GM23338 (cell line): ENCODE results near the gene TIRAP. TPM values are rescaled to one million over a fixed set of nuclear protein-coding genes. Genes with fewer than 3 reads are reported as not detected.

ENCODE experiments used
- ATAC-seq: fragments of 200-7000 bp; cut with Tn5 transposase; 3 replicates; pipeline ENCODE4 v1.9.1; 2020
- DNase-seq: peaks from one replicate; pipeline ENCODE4 v3.0.0-alpha.2; 2015; ENCODE audit warnings: low spot score
- H2AFZ ChIP-seq: fragments of 200-600 bp; sonication (generic); 2 replicates; pipeline ENCODE4 v1.8.0; 2016; ENCODE audit warnings: antibody characterized with exemption, mild to moderate bottlenecking, moderate library complexity
- H3F3A ChIP-seq: fragments of 200-600 bp; sonication (generic); replicated peaks from 2 replicates; pipeline ENCODE4 v1.8.0; 2017; ENCODE audit warnings: antibody characterized with exemption, mixed run types, low read depth
- H3K27ac ChIP-seq: fragments of 200-600 bp; sonication (generic); 2 replicates; pipeline ENCODE4 v1.6.1; 2016; ENCODE audit warnings: low read depth
- H3K27me3 ChIP-seq: fragments of 200-600 bp; sonication (generic); 2 replicates; pipeline ENCODE4 v1.8.0; 2016; ENCODE audit warnings: mild to moderate bottlenecking, mixed run types, moderate library complexity; ENCODE audit not compliant: insufficient read depth
- H3K36me3 ChIP-seq: fragments of 200-600 bp; sonication (generic); 2 replicates; pipeline ENCODE4 v1.8.0; 2016; ENCODE audit warnings: mild to moderate bottlenecking; ENCODE audit not compliant: insufficient read depth
- H3K4me1 ChIP-seq: fragments of 200-600 bp; sonication (generic); 2 replicates; pipeline ENCODE4 v1.8.0; 2016; ENCODE audit warnings: mild to moderate bottlenecking, moderate library complexity; ENCODE audit not compliant: insufficient read depth
- H3K4me2 ChIP-seq: fragments of 200-600 bp; sonication (generic); 2 replicates; pipeline ENCODE4 v1.7.1; 2017; ENCODE audit warnings: mixed run types
- H3K4me3 ChIP-seq: fragments of 200-600 bp; sonication (generic); 2 replicates; pipeline ENCODE4 v1.6.1; 2016; ENCODE audit warnings: mixed run types
- H3K79me2 ChIP-seq: fragments of 200-600 bp; sonication (generic); replicated peaks from 2 replicates; pipeline ENCODE4 v1.8.0; 2017; ENCODE audit warnings: mild to moderate bottlenecking; ENCODE audit not compliant: insufficient read depth
- H3K9me2 ChIP-seq: fragments of 200-600 bp; sonication (generic); 2 replicates; pipeline ENCODE4 v1.8.0; 2017; ENCODE audit not compliant: insufficient read depth
- H4K20me1 ChIP-seq: fragments of 200-600 bp; sonication (generic); replicated peaks from 2 replicates; pipeline ENCODE4 v1.8.0; 2017; ENCODE audit warnings: mild to moderate bottlenecking; ENCODE audit not compliant: insufficient read depth
- H3K27ac Mint-ChIP-seq: 2 replicates; pipeline ENCODE4 v1.8.0; 2020; ENCODE audit warnings: inconsistent platforms, mild to moderate bottlenecking, moderate library complexity, mixed read lengths
- H3K27me3 Mint-ChIP-seq: 3 replicates; pipeline ENCODE4 v1.8.0; 2022; ENCODE audit warnings: low read depth, mild to moderate bottlenecking, moderate library complexity, mixed read lengths, inconsistent platforms; ENCODE audit not compliant: insufficient read depth, poor library complexity
- H3K36me3 Mint-ChIP-seq: 3 replicates; pipeline ENCODE4 v1.8.0; 2021; ENCODE audit warnings: low read depth, mild to moderate bottlenecking, inconsistent platforms, moderate library complexity, mixed read lengths
- H3K4me1 Mint-ChIP-seq: 3 replicates; pipeline ENCODE4 v1.8.0; 2020; ENCODE audit warnings: mild to moderate bottlenecking, inconsistent platforms, mixed read lengths
- H3K4me3 Mint-ChIP-seq: 3 replicates; pipeline ENCODE4 v1.8.0; 2021; ENCODE audit warnings: moderate library complexity, mild to moderate bottlenecking, inconsistent platforms, mixed read lengths
- H3K9me3 Mint-ChIP-seq: 3 replicates; pipeline ENCODE4 v1.8.0; 2020; ENCODE audit warnings: moderate library complexity, mild to moderate bottlenecking, inconsistent platforms, mixed read lengths
- CREB1 ChIP-seq: fragments of 250-450 bp; sonication (Bioruptor Pico); IDR thresholded peaks from 2 replicates; pipeline ENCODE4 v1.5.0; 2020; ENCODE audit warnings: low read depth, mild to moderate bottlenecking, moderate library complexity
- EZH2phosphoT487 ChIP-seq: fragments of 200-600 bp; sonication (generic); IDR thresholded peaks from one replicate; pipeline ENCODE4 v1.8.1; 2018; ENCODE audit warnings: antibody characterized with exemption; ENCODE audit not compliant: unreplicated experiment
- NANOG ChIP-seq: IDR thresholded peaks from 2 replicates; pipeline ENCODE4 v1.6.1; 2016; ENCODE audit warnings: antibody characterized with exemption, borderline replicate concordance
- POLR2AphosphoS5 ChIP-seq: IDR thresholded peaks from 2 replicates; pipeline ENCODE4 v1.6.1; 2016; ENCODE audit warnings: antibody characterized with exemption, low read depth
- STAT1 ChIP-seq: IDR thresholded peaks from one replicate; pipeline ENCODE4 v1.6.1; 2016; ENCODE audit warnings: antibody characterized with exemption; ENCODE audit not compliant: unreplicated experiment
- ZNF331 ChIP-seq: fragments of 250-450 bp; sonication (Bioruptor Pico); IDR thresholded peaks from 2 replicates; pipeline ENCODE4 v1.5.0; 2020; ENCODE audit warnings: low read depth, mild to moderate bottlenecking, moderate library complexity
- polyA plus RNA-seq: library from polyadenylated mRNA; unstranded; fragments of >200 nt; fragmentation: Nextera tagmentation; extraction: Ambion mirVana; gene quantifications from 2 replicates; pipeline ENCODE4 v1.2.1, GENCODE V29; 2016
- total RNA-seq: library from RNA; depleted of rRNA; stranded (reverse); fragments of >200 nt; shearing (Covaris generic); gene quantifications from 2 replicates; pipeline ENCODE4 v1.2.3, GENCODE V29; 2014
- TF ChIP-seq, protein P1 (sequence below), 2 experiments: fragments of 200-600 bp in 1 of 2; sonication (generic) in 1 of 2; conservative IDR thresholded peaks; 2 replicates each; pipeline versions ENCODE4 v1.5.1 to v1.6.1; 2016 to 2017; ENCODE audit warnings: antibody characterized with exemption in 2 of 2, low read depth in 2 of 2, mild to moderate bottlenecking in 2 of 2, moderate library complexity in 1 of 2
- TF ChIP-seq, protein P2 (sequence below): IDR thresholded peaks from 2 replicates; pipeline ENCODE4 v1.6.1; 2016; ENCODE audit warnings: antibody characterized with exemption
- TF ChIP-seq, protein P3 (sequence below): IDR thresholded peaks from one replicate; pipeline ENCODE4 v1.6.1; 2018; ENCODE audit warnings: antibody characterized with exemption; ENCODE audit not compliant: unreplicated experiment

Gene TIRAP
- total and polyA plus RNA-seq, 2 experiments from 2014 or later: 1.1 to 3.4 TPM

DNA sequence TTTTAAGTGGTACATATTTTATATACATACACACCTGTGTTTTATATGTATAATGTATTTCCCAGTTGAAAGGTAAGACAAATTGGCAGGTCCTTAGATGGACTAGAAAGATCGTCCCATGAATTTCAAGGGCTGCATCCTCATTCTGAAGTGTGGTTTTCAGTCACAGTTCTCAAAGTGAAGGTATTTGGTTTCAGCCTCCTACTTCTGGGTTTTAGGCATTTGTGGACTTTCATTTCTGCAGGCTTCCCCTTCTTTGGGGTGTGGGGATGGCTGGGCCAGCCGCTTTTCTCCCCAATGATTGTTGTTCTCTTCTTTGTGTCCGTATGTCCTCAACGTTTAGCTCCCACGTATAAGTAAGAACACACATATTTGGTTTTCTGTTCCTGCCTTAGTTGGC is 30.9 kb downstream of the TIRAP start:
- Mint-ChIP-seq H3K27ac (no peak overlapping the region), H3K27me3 (no peaks in the 10 kb centered on the region), H3K4me1 (no peaks in the 10 kb centered on the region), H3K9me3 (no peaks in the 10 kb centered on the region), H3K36me3 (peaks cover 24% of the 10 kb centered on the region), H3K4me3 (no peak overlapping the region)
- H3K4me2 ChIP-seq: no peak overlapping the region
- no peak for TF ChIP-seq EZH2phosphoT487
- TF ChIP-seq, protein P1, sequence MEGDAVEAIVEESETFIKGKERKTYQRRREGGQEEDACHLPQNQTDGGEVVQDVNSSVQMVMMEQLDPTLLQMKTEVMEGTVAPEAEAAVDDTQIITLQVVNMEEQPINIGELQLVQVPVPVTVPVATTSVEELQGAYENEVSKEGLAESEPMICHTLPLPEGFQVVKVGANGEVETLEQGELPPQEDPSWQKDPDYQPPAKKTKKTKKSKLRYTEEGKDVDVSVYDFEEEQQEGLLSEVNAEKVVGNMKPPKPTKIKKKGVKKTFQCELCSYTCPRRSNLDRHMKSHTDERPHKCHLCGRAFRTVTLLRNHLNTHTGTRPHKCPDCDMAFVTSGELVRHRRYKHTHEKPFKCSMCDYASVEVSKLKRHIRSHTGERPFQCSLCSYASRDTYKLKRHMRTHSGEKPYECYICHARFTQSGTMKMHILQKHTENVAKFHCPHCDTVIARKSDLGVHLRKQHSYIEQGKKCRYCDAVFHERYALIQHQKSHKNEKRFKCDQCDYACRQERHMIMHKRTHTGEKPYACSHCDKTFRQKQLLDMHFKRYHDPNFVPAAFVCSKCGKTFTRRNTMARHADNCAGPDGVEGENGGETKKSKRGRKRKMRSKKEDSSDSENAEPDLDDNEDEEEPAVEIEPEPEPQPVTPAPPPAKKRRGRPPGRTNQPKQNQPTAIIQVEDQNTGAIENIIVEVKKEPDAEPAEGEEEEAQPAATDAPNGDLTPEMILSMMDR (conservative IDR thresholded peaks at IDR 0.05; ENCODE audit: low read depth in 2 of 2): no peak
- no peak for TF ChIP-seq ZNF331 (CRISPR knock-in tag)
- TF ChIP-seq STAT1: no peak
- no peak for TF ChIP-seq NANOG
- TF ChIP-seq CREB1 (CRISPR knock-in tag): no peak
- no peaks in the 10 kb centered on the region for H4K20me1 ChIP-seq
- no peaks in the 10 kb centered on the region for H3K27me3 ChIP-seq
- H3K4me3 ChIP-seq: no peak overlapping the region
- H2AFZ ChIP-seq: no peak overlapping the region
- no peak overlapping the region for H3K27ac ChIP-seq
- no peaks in the 10 kb centered on the region for H3F3A ChIP-seq
- no peaks in the 10 kb centered on the region for H3K79me2 ChIP-seq
- DNase-seq (no peak), ATAC-seq (no peak)
- no peaks in the 10 kb centered on the region for H3K4me1 ChIP-seq
- H3K9me2 ChIP-seq: no peaks in the 10 kb centered on the region
- no peaks in the 10 kb centered on the region for H3K36me3 ChIP-seq

DNA sequence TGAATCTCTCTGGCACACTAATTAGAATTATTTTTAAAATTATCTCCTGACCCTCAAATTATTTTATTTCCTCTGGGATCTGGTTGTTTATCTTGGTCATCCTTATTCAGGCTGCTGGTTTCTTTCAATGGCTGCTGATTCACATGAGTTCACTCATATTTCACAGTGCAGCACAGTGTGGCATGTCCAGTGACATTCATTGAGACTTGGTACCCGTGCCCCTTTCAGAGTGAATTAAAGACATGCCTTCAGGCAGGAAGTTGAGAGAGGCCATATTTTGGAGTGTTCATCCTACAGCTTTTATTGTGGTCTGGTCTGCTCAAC is 34.5 kb downstream of the TIRAP start:
- Mint-ChIP-seq H3K36me3 (peaks cover 19% of the 10 kb centered on the region), H3K27ac (no peak overlapping the region), H3K4me1 (no peaks in the 10 kb centered on the region), H3K4me3 (no peak overlapping the region), H3K27me3 (no peaks in the 10 kb centered on the region), H3K9me3 (no peaks in the 10 kb centered on the region)
- Histone ChIP-seq H3K36me3 (no peaks in the 10 kb centered on the region), H3K4me1 (no peaks in the 10 kb centered on the region), H3K27me3 (no peaks in the 10 kb centered on the region), H3K4me2 (no peak overlapping the region), H3F3A (no peaks in the 10 kb centered on the region), H3K27ac (no peak overlapping the region), H3K9me2 (no peaks in the 10 kb centered on the region), H2AFZ (no peak overlapping the region), H4K20me1 (no peaks in the 10 kb centered on the region), H3K79me2 (no peaks in the 10 kb centered on the region; the same call in 1 of the 2 replicates), H3K4me3 (no peak overlapping the region)
- no peak for ATAC-seq
- DNase-seq: no peak
- TF ChIP-seq, protein P2, sequence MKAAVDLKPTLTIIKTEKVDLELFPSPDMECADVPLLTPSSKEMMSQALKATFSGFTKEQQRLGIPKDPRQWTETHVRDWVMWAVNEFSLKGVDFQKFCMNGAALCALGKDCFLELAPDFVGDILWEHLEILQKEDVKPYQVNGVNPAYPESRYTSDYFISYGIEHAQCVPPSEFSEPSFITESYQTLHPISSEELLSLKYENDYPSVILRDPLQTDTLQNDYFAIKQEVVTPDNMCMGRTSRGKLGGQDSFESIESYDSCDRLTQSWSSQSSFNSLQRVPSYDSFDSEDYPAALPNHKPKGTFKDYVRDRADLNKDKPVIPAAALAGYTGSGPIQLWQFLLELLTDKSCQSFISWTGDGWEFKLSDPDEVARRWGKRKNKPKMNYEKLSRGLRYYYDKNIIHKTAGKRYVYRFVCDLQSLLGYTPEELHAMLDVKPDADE: no peak
- TF ChIP-seq, protein P3, sequence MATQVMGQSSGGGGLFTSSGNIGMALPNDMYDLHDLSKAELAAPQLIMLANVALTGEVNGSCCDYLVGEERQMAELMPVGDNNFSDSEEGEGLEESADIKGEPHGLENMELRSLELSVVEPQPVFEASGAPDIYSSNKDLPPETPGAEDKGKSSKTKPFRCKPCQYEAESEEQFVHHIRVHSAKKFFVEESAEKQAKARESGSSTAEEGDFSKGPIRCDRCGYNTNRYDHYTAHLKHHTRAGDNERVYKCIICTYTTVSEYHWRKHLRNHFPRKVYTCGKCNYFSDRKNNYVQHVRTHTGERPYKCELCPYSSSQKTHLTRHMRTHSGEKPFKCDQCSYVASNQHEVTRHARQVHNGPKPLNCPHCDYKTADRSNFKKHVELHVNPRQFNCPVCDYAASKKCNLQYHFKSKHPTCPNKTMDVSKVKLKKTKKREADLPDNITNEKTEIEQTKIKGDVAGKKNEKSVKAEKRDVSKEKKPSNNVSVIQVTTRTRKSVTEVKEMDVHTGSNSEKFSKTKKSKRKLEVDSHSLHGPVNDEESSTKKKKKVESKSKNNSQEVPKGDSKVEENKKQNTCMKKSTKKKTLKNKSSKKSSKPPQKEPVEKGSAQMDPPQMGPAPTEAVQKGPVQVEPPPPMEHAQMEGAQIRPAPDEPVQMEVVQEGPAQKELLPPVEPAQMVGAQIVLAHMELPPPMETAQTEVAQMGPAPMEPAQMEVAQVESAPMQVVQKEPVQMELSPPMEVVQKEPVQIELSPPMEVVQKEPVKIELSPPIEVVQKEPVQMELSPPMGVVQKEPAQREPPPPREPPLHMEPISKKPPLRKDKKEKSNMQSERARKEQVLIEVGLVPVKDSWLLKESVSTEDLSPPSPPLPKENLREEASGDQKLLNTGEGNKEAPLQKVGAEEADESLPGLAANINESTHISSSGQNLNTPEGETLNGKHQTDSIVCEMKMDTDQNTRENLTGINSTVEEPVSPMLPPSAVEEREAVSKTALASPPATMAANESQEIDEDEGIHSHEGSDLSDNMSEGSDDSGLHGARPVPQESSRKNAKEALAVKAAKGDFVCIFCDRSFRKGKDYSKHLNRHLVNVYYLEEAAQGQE: no peak
- TF ChIP-seq, protein P1 (conservative IDR thresholded peaks at IDR 0.05; ENCODE audit: low read depth in 2 of 2): no peak
- no peak for TF ChIP-seq POLR2AphosphoS5
